KBM-7 (cell line): Measurements from ENCODE around the gene CAMTA2.
A peak's percentile ranks its signal among the peaks of the same experiment; 100 is the strongest.
"Not testable (repeated sequence)": the region's sequence is repeated elsewhere in the genome, so short reads cannot be mapped to it uniquely, and the experiment has no call there.

ENCODE experiments used
- DNase-seq: peaks from one replicate; pipeline ENCODE4 v3.0.0-alpha.2; 2015
- in situ Hi-C: fragments of 300-500 bp; cut with MboI; formaldehyde crosslinking; loops from 2 replicates; pipeline ENCODE4 v1.14.3; 2020; ENCODE audit warnings: low sequenced_read_pairs, low pct_unique_long_range_greater_than_20kb, mixed read lengths

The CAMTA2 gene

DNA sequence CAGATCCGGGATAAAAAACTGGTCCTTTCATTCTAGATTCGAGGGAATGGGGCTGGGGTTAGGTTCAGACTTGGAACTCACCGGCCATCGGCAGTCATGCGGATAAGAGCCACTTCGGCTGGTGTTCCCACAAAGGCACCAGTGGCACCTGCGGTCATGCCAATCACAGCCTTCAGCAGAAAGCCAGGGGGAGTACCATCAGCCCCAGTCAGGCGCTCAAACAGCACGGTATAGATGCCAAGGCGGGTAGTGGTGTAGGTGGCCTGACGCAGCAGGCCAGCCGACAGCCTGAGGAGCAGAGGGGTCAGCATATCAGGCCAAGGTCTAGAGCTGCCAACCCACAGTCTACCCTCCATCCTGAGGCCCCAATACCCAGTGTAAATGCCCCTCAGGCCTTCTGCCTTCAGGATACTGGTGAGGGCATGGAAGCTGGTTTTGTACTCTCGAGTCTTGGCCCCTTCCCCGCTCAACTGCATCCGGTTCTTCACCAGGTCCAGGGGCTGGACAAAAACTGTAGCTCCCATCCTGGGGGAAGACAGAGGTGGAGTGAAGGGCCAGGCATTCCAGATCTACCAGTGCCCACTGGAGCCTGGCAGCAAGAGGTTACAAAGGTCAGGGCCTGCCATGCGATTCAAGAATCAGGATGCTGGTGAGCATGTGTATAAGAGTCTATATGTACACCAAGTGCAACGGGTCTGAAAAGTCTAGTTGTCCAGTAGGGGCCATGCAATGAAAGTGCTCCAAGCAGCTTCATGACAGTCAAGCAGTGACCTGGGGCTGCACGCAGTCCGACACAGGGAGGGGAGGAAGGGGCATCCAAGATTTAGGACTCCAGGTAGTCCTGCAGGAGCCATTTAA lies 48.6 kb downstream of the CAMTA2 start:
- in situ Hi-C loops = no loop called here
- DNase-seq = no peak

DNA sequence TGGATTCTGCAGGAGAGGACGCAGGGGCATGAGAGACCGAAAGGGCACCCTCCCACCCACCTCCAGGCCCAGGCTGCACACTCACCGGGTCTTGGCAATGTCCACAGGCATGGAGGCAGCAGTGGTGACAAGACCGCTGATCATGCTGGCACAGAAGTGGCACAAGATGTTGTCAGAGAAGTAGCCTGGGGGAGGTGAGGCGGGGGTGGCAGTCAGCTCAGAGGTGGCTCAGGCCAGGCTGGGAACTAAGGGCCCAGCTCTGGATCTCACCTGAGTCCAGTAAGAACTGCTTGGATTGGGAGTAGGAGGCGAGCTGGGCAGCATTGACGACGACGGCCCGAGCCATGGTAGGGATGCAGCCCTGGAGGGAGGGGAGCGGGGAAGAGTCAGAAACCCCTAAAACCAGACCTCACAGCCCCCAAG lies 49.4 kb downstream of the CAMTA2 start:
- DNase-seq = no peak
- in situ Hi-C loops = no loop called here

DNA sequence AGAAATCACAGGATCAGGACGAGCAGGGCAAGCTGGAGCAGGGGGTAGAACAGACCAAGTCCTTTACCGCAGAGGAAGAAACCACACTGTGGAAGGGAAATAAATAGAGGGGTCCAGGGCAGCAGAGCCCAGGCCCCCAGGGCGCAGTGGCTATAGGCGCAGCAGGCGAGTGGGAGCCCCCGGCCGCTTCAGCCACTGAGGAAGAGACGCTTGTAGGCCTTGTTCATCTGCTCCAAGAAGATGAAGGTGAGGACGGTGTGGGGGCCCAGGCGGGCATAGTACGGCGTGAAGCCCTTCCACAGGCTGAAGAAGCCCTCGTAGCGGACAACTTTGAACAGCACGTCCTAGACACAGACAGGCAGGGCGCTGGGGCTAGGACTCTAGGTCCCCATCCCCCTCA lies 49.9 kb downstream of the CAMTA2 start:
- in situ Hi-C loops = no loop called here
- DNase-seq = no peak

DNA sequence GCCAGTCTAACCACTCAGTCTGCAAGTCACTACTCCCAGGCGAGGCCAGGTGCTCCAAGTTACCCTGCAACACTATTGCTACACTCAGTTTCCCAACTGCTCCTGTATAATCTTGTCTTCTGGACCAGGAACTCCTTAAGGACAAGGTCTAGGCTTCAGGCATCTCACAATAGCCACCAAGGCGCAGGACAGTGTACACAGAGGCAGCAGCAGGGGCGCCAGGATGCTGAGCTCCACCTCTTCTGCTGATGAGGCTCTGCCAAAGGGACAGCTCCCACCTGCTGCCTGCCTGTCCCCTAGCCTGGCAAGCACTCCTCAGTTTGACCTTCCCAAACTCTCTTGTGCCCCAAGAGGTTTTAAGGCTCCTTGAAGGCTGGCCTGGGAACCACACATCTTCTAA lies 51.0 kb downstream of the CAMTA2 start:
- in situ Hi-C loops = no loop called here
- no peak for DNase-seq

DNA sequence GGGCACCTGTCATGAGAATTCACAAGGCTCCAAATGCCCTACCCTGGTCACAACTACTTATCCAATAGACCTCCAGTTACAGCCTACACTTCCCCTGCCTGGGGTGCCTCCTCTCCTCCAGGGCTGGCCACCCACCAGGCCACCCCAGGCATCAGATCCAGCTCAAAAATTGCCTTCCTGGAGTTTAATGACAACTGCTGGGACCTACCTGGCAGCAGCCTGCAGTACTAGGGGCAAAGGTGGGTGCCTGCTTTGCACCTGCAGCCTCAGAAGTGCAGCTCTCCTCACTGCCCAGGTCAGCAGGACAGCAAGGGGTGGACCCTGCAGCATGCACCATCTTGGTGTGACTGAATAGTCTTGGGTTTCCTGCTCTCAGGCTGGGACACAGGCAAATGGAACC lies 51.8 kb downstream of the CAMTA2 start:
- no peak for DNase-seq
- in situ Hi-C loops = no loop called here

DNA sequence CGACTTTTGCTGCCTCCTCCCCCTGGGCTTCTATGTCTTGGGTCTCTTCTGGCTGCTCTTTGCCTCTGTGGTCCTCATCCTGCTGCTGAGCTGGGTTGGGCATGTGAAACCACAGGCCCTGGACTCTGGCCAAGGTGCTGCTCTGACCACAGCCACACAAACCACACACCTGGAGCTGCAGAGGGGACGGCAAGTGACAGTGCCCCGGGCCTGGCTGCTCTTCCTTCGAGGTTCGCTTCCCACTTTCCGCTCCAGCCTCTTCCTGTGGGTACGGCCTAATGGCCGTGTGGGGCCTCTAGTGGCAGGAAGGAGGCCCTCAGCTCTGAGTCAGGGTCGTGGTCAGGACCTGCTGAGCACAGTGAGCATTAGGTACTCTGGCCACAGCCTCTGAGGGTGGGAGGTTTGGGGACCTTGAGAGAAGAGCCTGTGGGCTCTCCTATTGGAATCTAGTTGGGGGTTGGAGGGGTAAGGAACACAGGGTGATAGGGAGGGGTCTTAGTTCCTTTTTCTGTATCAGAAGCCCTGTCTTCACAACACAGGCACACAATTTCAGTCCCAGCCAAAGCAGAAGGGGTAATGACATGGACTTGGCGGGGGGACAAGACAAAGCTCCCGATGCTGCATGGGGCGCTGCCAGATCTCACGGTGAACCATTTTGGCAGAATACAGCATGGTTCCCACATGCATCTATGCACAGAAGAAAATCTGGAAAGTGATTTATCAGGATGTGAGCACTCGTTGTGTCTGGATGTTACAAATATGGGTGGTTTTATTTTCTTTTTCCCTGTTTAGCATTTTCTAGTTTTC lies 53.1 kb downstream of the CAMTA2 start:
- in situ Hi-C loops = no loop called here
- DNase-seq = peak; percentile 89

DNA sequence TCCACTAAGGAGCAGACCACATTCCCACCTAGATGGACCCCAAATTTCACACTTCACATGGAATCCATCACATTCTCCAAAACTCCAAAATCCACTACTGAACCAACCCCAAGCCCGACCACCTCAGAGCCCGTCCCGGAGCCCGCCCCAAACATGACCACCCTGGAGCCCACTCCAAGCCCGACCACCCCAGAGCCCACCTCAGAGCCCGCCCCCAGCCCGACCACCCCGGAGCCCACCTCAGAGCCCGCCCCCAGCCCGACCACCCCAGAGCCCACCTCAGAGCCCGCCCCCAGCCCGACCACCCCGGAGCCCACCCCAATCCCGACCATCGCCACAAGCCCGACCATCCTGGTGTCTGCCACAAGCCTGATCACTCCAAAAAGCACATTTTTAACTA lies 53.8 kb downstream of the CAMTA2 start:
- no peak for DNase-seq

DNA sequence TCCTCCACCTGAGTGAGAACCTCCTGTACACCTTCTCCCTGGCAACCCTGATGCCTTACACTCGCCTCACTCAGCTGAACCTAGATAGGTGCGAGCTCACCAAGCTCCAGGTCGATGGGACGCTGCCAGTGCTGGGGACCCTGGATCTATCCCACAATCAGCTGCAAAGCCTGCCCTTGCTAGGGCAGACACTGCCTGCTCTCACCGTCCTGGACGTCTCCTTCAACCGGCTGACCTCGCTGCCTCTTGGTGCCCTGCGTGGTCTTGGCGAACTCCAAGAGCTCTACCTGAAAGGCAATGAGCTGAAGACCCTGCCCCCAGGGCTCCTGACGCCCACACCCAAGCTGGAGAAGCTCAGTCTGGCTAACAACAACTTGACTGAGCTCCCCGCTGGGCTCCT lies 54.7 kb downstream of the CAMTA2 start:
- no peak for DNase-seq
- in situ Hi-C loops = no loop called here

More for the DNA sequence above, 53.8 kb downstream of the CAMTA2 start:
- in situ Hi-C loops = no loop called here

DNA sequence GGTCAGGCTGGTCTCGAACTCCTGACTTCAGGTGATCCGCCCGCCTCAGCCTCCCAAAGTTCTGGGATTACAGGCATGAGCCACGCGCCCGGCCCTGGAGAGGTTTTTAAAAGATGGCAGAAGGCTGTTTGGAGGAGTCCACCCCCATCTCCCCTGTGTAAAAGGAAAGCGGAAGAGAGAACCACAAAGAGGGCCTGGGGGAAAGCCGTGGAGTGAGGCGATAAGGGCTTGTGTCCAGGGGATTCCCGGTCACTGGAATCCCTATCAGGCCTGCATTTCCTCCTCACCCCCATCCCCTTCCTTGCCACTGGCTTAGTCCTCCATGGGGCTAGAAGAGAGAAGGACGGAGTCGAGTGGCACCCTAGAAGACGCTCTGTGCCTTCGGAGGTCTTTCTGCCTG lies 55.5 kb downstream of the CAMTA2 start, which contains the start of gene GP1BA:
Gene GP1BA (plus strand): TSS at position 315 of the 400 bp plus-strand sequence. CDS start 328 bp downstream, outside the sequence.
- DNase-seq = no peak
- in situ Hi-C loops = no loop called here

DNA sequence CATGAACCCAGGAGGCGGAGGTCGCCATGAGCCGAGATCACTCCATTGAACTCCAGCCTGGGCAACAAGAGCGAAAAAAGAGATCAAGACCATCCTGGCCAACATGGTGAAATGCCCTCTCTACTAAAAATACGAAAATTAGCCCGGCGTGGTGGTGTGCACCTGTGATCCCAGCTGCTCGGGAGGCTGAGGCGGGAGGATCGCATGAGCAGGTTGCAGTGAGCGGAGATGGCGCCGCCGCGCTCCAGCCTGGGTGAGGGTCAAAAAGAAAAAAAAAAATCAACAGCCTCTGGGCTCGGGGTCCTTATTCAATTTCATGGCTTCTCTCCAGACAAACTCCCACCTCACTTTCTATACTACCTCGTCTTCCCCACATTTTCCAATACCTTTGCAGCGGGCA lies 58.6 kb downstream of the CAMTA2 start:
- in situ Hi-C loops = no loop called here
- DNase-seq = no peak

DNA sequence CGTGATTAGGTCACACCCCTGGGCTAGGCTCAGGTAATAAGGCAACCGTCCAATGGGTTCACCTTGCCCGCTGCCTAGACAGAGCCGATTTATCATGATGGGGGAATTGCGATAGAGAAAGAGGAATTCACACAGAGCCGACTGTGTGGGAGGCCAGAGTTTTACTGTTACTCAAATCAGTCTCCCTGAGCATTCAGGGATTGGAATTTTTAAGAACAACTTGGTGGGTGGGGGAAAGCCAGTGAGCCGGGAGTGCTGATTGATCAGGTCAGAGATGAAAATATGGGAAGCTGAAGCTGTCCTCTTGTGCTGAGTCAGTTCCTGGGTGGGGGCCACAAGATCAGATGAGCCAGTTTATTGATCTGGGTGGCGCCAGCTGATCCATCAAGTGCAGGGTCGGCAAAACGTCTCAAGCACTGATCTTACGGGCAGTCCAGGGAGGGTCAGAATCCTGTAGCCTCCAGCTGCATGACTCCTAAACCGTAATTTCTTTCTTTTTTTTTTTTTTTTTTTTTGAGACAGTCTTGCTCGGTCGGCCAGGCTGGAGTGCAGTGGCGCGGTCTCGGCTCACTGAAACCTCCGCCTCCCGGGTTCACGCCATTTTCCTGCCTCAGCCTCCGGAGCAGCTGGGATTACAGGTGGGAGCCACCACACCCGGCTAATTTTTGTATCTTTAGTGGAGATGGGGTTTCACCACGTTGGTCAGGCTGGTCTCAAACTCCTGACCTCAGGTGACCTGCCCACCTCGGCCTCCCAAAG lies 60.7 kb downstream of the CAMTA2 start:
- DNase-seq, in situ Hi-C loops: not testable (repeated sequence)

DNA sequence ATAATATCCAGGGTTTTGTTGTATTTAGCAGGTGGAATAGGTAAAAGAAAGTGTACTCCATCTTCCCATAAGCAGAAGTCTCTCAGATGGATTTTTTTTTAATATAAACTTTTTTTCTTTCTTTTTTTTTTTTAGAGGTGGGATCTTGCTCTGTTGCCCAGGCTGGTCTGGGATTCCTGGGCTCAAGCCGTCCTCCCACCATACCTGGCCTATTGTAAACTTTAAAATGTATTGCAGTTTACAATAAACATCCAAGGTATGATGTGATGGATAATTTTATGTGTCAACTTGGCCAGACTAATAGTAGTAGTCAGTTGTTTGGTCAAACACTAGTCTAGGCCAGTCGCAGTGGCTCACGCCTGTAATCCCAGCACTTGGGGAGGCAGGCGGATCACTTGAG lies 66.2 kb downstream of the CAMTA2 start:
- no peak for DNase-seq
- in situ Hi-C loops = no loop called here

DNA sequence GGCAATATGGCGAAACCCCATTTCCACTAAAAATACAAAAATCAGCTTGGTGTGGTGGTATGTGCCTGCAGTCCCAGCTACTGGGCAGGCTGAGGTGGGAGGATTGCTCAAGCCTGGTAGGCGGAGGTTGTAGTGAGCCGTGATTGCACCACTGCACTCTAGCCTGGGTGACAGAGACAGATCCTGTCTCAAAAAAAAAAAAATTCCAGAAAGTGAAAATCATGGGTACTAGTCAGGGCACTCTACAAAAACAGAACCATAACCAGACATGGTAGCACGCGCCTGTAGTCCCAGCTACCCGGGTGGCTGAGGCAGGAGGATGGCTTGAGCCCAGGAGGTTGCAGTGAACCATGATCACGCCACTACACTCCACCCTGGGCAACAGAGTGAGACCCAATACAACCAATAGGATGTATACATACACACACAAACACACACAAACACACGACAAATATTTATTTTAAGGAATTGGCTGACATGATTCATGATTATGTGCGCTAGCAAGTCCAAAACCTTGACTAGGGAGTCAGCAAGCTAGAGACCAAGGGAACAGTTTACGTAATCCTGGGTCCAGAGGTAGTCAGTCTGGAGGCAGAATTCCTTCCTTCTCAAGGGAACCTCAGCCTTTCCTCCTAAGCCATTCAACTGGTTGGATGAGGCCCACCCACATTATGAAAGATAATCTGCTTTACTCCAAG lies 67.0 kb downstream of the CAMTA2 start:
- DNase-seq = no peak
- in situ Hi-C loops = no loop called here

DNA sequence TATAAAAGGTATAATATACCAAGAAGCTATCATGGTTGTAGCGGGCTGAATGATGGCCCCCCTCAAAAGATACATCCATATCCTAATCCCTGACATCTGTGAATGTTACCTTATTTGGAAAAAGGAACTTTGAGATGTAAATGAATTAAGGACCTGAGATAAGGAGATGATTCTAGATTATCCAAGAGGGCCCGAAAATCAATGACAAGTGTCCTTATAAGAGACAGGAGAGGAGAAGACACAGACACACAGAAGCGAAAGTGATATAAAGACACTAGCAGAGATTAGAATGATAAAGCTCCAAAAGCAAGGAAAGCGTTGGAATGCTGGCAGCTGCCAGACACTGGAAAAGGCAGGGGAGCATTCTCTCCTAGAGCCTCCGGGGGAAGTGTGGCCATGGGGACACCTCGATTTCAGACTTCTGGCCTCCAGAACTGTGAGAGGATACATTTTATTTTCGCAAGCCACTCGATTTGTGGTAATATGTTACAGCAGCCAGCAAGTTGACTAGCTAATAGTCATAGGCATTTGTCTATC lies 67.9 kb downstream of the CAMTA2 start:
- in situ Hi-C loops = no loop called here
- DNase-seq = no peak
